ENCODE data around the gene PGAP3. TPM values are rescaled to one million over a fixed set of nuclear protein-coding genes. Genes with fewer than 3 reads are reported as not detected.

Gene PGAP3, protein sequence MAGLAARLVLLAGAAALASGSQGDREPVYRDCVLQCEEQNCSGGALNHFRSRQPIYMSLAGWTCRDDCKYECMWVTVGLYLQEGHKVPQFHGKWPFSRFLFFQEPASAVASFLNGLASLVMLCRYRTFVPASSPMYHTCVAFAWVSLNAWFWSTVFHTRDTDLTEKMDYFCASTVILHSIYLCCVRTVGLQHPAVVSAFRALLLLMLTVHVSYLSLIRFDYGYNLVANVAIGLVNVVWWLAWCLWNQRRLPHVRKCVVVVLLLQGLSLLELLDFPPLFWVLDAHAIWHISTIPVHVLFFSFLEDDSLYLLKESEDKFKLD
- 15.6 TPM for polyA plus RNA-seq (2013)

DNA sequence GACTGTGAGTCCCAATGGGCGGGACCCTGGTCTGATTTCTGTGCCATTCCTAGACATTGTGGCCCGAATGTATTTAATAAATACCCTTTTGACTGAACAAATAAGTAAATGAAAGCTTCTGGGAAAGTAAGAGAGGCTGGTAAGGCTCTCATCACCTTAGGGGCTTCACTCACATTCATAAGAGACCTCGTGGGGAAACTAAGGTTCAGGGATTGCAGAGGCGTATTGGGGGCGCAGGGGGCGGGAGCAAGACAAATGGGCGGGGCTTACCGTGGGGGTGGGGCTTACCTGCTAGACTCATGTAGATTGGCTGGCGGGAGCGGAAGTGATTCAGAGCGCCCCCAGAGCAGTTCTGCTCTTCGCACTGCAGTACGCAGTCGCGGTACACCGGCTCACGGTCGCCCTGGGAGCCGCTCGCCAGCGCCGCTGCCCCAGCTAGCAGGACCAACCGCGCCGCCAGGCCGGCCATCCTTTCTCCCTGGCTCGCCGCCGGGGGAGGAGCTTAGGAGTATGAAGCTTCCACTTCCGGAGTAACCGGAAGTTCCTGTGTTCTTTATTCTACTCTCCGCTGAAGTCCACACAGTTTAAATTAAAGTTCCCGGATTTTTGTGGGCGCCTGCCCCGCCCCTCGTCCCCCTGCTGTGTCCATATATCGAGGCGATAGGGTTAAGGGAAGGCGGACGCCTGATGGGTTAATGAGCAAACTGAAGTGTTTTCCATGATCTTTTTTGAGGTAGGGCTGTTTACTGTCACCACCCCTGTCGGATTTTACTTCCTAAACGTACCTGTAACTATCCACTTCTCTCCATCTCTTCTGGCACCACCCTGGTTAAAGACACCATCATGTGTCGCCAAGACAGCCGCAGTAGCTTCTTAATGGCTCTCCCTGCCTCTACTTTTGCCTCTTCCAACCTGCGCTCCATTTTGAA lies at the start of gene PGAP3:
TSS of gene PGAP3 (minus strand) at position 512 of the 929 bp plus-strand sequence. CDS start at position 469, 43 bp downstream.
- H3K27ac ChIP-seq (ENCODE audit: insufficient read depth in 1 of 2, low read depth in 1 of 2, low read length in 2 of 2, poor library complexity in 1 of 2, severe bottlenecking in 2 of 2), result peak within 1 kb of the TSS; percentile 46 to 78
- H3K4me3 ChIP-seq (ENCODE audit: control insufficient read depth in 1 of 7, extremely low read depth in 1 of 7, insufficient read depth in 4 of 7, low read depth in 2 of 7, low read length in 6 of 7), result peak within 1 kb of the TSS; percentile 36 to 96 (median 86)
- no peaks in the 10 kb centered on the region for H3K27me3 ChIP-seq (replicated peaks in 2 of 5; ENCODE audit: control insufficient read depth in 4 of 5, insufficient read depth in 5 of 5, low read length in 4 of 5)
- CTCF ChIA-PET, result interaction anchor here (1.0 to 2.4 kb wide), 4 partner anchors 9 to 42 kb away, joined by 3 to 9 read pairs (median 6); partner anchors contain the start of gene MIEN1
- H3K9me3 ChIP-seq (ENCODE audit: control extremely low read depth in 1 of 5, control insufficient read depth in 4 of 5, insufficient read depth in 2 of 5, low read depth in 1 of 5, low read length in 4 of 5), result no peaks in the 10 kb centered on the region
- peak; percentile 94 to 96 (median 94) for DNase-seq
- peaks cover 7 to 18% (median 9%) of the 10 kb centered on the region in 4 experiments for H3K4me1 ChIP-seq (ENCODE audit: control extremely low read depth in 1 of 4, control insufficient read depth in 4 of 4, insufficient read depth in 4 of 4, low read length in 3 of 4)
- POLR2A ChIA-PET, result interaction anchor here (1.6 kb wide), 1 partner anchor 8 kb away, joined by 4 read pairs; no protein-coding TSS in a partner anchor
- H3K36me3 ChIP-seq (ENCODE audit: control insufficient read depth in 4 of 4, insufficient read depth in 4 of 4, low read length in 3 of 4), result peaks cover 0 to 17% (median under 1%) of the 10 kb centered on the region in 4 experiments
- WGBS (ENCODE audit: insufficient coverage), result 2% methylated on average over 42 of the region's 45 CpGs

GRCh38 chr17:39737206-39737759 lies 49.4 kb upstream of the PGAP3 start:
- DNase-seq, result no peak
- peaks cover 0 to 69% (median 39%) of the 10 kb centered on the region in 5 experiments for H3K27me3 ChIP-seq (replicated peaks in 2 of 5; ENCODE audit: control insufficient read depth in 4 of 5, insufficient read depth in 5 of 5, low read length in 4 of 5)
- 53% methylated on average over 5 of the region's 13 CpGs for WGBS (ENCODE audit: insufficient coverage)
- H3K36me3 ChIP-seq (ENCODE audit: control insufficient read depth in 4 of 4, insufficient read depth in 4 of 4, low read length in 3 of 4), result no peaks in the 10 kb centered on the region
- no peak overlapping the region for H3K27ac ChIP-seq (ENCODE audit: insufficient read depth in 1 of 2, low read depth in 1 of 2, low read length in 2 of 2, poor library complexity in 1 of 2, severe bottlenecking in 2 of 2)
- no peaks in the 10 kb centered on the region for H3K9me3 ChIP-seq (ENCODE audit: control extremely low read depth in 1 of 5, control insufficient read depth in 4 of 5, insufficient read depth in 2 of 5, low read depth in 1 of 5, low read length in 4 of 5)
- ChIA-PET CTCF (no interaction called here), POLR2A (interaction anchor here (0.6 kb wide), 1 partner anchor 27 kb away, joined by 5 read pairs; no protein-coding TSS in a partner anchor)
- H3K4me3 ChIP-seq (ENCODE audit: control insufficient read depth in 1 of 7, extremely low read depth in 1 of 7, insufficient read depth in 4 of 7, low read depth in 2 of 7, low read length in 6 of 7), result peak overlapping the region in 1 of 7 experiments; percentile 37
- H3K4me1 ChIP-seq (ENCODE audit: control extremely low read depth in 1 of 4, control insufficient read depth in 4 of 4, insufficient read depth in 4 of 4, low read length in 3 of 4), result peaks cover 0 to 25% (median 10%) of the 10 kb centered on the region in 4 experiments

DNA sequence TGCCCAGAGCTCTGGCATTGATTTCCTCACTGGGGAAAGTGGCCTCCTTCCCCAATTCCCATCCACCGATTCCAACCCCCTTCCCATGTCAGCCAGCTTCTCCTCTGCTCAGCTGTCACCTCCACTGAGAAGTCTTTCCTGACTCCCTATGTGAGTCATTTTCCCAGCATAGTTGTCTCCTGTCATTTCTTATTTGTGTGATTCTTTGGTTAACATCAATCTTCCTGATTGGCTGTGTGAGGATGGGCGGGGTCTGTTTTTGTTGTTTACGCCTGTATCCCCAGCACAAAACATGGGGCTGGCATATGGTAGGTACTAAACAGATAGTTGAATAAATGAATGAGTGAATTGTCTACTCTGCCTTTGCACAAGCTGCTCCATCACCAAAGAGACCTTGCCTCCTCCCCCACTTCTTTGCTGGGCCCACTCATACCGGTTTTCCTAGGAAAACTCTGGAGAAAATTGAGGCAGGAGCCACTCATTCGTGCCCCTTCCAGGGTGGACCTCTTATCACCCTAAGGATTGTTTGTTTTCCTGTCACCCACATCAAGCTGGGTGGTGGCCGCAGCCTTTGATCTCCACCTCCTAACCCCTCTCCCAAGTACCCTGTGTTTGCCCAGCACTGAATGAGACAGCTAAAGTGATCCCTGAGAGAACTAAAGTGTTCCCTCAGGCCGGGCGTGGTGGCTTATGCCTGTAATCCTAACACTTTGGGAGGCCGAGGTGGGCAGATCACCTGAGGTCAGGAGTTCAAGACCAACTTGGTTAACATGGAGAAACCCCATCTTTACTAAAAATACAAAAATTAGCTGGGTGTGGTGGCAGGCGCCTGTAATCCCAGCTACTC lies 48.7 kb upstream of the PGAP3 start:
- CTCF ChIA-PET, result no interaction called here
- H3K4me1 ChIP-seq (ENCODE audit: control extremely low read depth in 1 of 4, control insufficient read depth in 4 of 4, insufficient read depth in 4 of 4, low read length in 3 of 4), result peaks cover 0 to 25% (median 10%) of the 10 kb centered on the region in 4 experiments
- H3K27me3 ChIP-seq (replicated peaks in 2 of 5; ENCODE audit: control insufficient read depth in 4 of 5, insufficient read depth in 5 of 5, low read length in 4 of 5), result peaks cover 0 to 65% (median 35%) of the 10 kb centered on the region in 5 experiments
- no peak overlapping the region for H3K4me3 ChIP-seq (ENCODE audit: control insufficient read depth in 1 of 7, extremely low read depth in 1 of 7, insufficient read depth in 4 of 7, low read depth in 2 of 7, low read length in 6 of 7)
- H3K9me3 ChIP-seq (ENCODE audit: control extremely low read depth in 1 of 5, control insufficient read depth in 4 of 5, insufficient read depth in 2 of 5, low read depth in 1 of 5, low read length in 4 of 5), result no peaks in the 10 kb centered on the region
- DNase-seq, result no peak
- 91% methylated on average over 7 of the region's 10 CpGs for WGBS (ENCODE audit: insufficient coverage)
- POLR2A ChIA-PET, result no interaction called here
- H3K36me3 ChIP-seq (ENCODE audit: control insufficient read depth in 4 of 4, insufficient read depth in 4 of 4, low read length in 3 of 4), result no peaks in the 10 kb centered on the region
- H3K27ac ChIP-seq (ENCODE audit: insufficient read depth in 1 of 2, low read depth in 1 of 2, low read length in 2 of 2, poor library complexity in 1 of 2, severe bottlenecking in 2 of 2), result no peak overlapping the region

DNA sequence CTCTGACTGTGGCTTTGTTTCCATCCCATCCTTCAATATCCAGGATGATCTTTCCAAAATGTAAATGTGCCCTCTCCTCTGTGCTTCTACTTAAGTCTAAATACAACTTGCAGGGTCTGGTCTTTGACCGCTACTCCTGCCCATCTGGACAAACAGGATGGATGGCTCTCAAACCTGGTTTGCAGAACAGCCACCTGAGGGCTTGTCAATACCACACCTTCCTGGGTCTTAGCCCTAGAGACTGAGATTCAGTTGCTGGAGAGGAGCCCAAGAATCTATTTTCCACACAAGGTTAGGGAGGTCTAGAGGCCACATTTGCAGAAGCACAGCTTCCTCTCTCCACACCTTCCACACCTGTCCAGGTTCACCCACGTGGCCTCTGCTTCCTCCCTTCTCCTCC lies 48.0 kb upstream of the PGAP3 start:
- no peaks in the 10 kb centered on the region for H3K36me3 ChIP-seq (ENCODE audit: control insufficient read depth in 4 of 4, insufficient read depth in 4 of 4, low read length in 3 of 4)
- H3K27me3 ChIP-seq (replicated peaks in 2 of 5; ENCODE audit: control insufficient read depth in 4 of 5, insufficient read depth in 5 of 5, low read length in 4 of 5), result peaks cover 0 to 59% (median 29%) of the 10 kb centered on the region in 5 experiments
- H3K27ac ChIP-seq (ENCODE audit: insufficient read depth in 1 of 2, low read depth in 1 of 2, low read length in 2 of 2, poor library complexity in 1 of 2, severe bottlenecking in 2 of 2), result no peak overlapping the region
- POLR2A ChIA-PET, result no interaction called here
- no peak for DNase-seq
- H3K9me3 ChIP-seq (ENCODE audit: control extremely low read depth in 1 of 5, control insufficient read depth in 4 of 5, insufficient read depth in 2 of 5, low read depth in 1 of 5, low read length in 4 of 5), result no peaks in the 10 kb centered on the region
- CTCF ChIA-PET, result no interaction called here
- H3K4me3 ChIP-seq (ENCODE audit: control insufficient read depth in 1 of 7, extremely low read depth in 1 of 7, insufficient read depth in 4 of 7, low read depth in 2 of 7, low read length in 6 of 7), result no peak overlapping the region
- H3K4me1 ChIP-seq (ENCODE audit: control extremely low read depth in 1 of 4, control insufficient read depth in 4 of 4, insufficient read depth in 4 of 4, low read length in 3 of 4), result peaks cover 0 to 25% (median 10%) of the 10 kb centered on the region in 4 experiments
- 81% methylated on average over 2 of the region's 2 CpGs for WGBS (ENCODE audit: insufficient coverage)

DNA sequence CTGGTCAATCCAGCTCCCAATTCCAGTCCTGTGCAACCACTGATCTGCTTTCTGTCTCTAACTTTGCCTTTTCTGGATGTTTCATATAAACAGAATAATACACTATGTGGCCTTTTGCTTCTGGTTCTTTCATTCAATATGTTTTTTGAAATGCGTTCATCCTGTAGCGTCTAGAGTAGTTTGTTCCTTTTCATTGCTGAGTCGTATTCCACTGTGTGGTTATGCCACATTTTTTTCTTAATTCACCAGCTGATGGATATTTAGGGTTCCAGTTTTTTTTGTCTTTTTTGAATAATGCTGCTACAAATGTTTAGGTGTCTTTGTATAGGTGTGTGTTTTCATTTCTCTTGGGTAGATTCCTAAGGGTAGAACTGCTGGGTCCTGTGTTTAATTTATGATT lies 44.7 kb upstream of the PGAP3 start:
- Histone ChIP-seq H3K4me3 (ENCODE audit: control insufficient read depth in 1 of 7, extremely low read depth in 1 of 7, insufficient read depth in 4 of 7, low read depth in 2 of 7, low read length in 6 of 7) (no peak overlapping the region), H3K4me1 (ENCODE audit: control extremely low read depth in 1 of 4, control insufficient read depth in 4 of 4, insufficient read depth in 4 of 4, low read length in 3 of 4) (peaks cover 5 to 13% (median 9%) of the 10 kb centered on the region in 4 experiments), H3K36me3 (ENCODE audit: control insufficient read depth in 4 of 4, insufficient read depth in 4 of 4, low read length in 3 of 4) (peaks cover 3 to 16% (median 10%) of the 10 kb centered on the region in 4 experiments), H3K27ac (ENCODE audit: insufficient read depth in 1 of 2, low read depth in 1 of 2, low read length in 2 of 2, poor library complexity in 1 of 2, severe bottlenecking in 2 of 2) (no peak overlapping the region), H3K27me3 (replicated peaks in 2 of 5; ENCODE audit: control insufficient read depth in 4 of 5, insufficient read depth in 5 of 5, low read length in 4 of 5) (peaks cover 0 to 26% (median 14%) of the 10 kb centered on the region in 5 experiments), H3K9me3 (ENCODE audit: control extremely low read depth in 1 of 5, control insufficient read depth in 4 of 5, insufficient read depth in 2 of 5, low read depth in 1 of 5, low read length in 4 of 5) (no peaks in the 10 kb centered on the region)
- WGBS (ENCODE audit: insufficient coverage), result 100% methylated on average over 2 of the region's 3 CpGs
- ChIA-PET CTCF (interaction anchor here (1.8 kb wide), 1 partner anchor 111 kb away, joined by 10 read pairs; no protein-coding TSS in a partner anchor), POLR2A (no interaction called here)
- DNase-seq, result no peak
